WTC11 (cell line): ENCODE measurements around the gene GPX6. TPM values are rescaled to one million over a fixed set of nuclear protein-coding genes. Genes with fewer than 3 reads are reported as not detected.

Source experiments
- ATAC-seq: fragments of 200-7000 bp; cut with Tn5 transposase; 2 replicates; pipeline ENCODE4 v1.10.0; 2021; ENCODE audit warnings: mild to moderate bottlenecking, moderate library complexity
- CTCF ChIA-PET: fragments of 300-600 bp; sonication (Branson Sonifier 250); formaldehyde crosslinking; loops from one replicate; lab custom pipeline; 2021; ENCODE audit warnings: antibody characterized with exemption; lab: Charles Lee
- POLR2A ChIA-PET: fragments of 350-600 bp; sonication (Branson Sonifier 250); formaldehyde crosslinking; loops from one replicate; lab custom pipeline; 2021; ENCODE audit warnings: antibody characterized with exemption; lab: Charles Lee
- DNase-seq: peaks from one replicate; pipeline ENCODE4 v3.0.0; 2021; ENCODE audit warnings: low spot score
- H3K27ac Mint-ChIP-seq: 2 replicates; pipeline ENCODE4 v1.8.0; 2021; ENCODE audit warnings: mixed read lengths
- H3K27me3 Mint-ChIP-seq: 2 replicates; pipeline ENCODE4 v1.8.0; 2021; ENCODE audit warnings: low read depth, mild to moderate bottlenecking, moderate library complexity, mixed read lengths
- H3K36me3 Mint-ChIP-seq: 2 replicates; pipeline ENCODE4 v1.8.0; 2021; ENCODE audit warnings: mixed read lengths
- H3K4me1 Mint-ChIP-seq: 2 replicates; pipeline ENCODE4 v1.8.0; 2022; ENCODE audit warnings: mixed read lengths
- H3K4me3 Mint-ChIP-seq: 2 replicates; pipeline ENCODE4 v1.8.0; 2021; ENCODE audit warnings: mild to moderate bottlenecking, moderate library complexity, mixed read lengths
- H3K9me3 Mint-ChIP-seq: 2 replicates; pipeline ENCODE4 v1.8.0; 2021; ENCODE audit warnings: mixed read lengths
- CREB1 ChIP-seq: sonication (generic); formaldehyde crosslinking; IDR thresholded peaks from 2 replicates; pipeline ENCODE4 v1.8.0; 2023; ENCODE audit warnings: mild to moderate bottlenecking, missing genetic modification reagents
- ELF4 ChIP-seq: sonication (generic); formaldehyde crosslinking; IDR thresholded peaks from 2 replicates; pipeline ENCODE4 v1.8.1; 2022; ENCODE audit warnings: low read depth, mild to moderate bottlenecking, moderate library complexity, missing genetic modification reagents
- MXD4 ChIP-seq: fragments of 250-450 bp; sonication (Bioruptor Pico); IDR thresholded peaks from 2 replicates; pipeline ENCODE4 v1.8.0; 2021; ENCODE audit warnings: mild to moderate bottlenecking, moderate library complexity, borderline replicate concordance
- total RNA-seq: library from RNA; stranded (reverse); gene quantifications from 3 replicates; pipeline ENCODE4 v1.2.3, GENCODE V29; 2021
- TF ChIP-seq, protein P1 (sequence below): sonication (generic); formaldehyde crosslinking; IDR thresholded peaks from 2 replicates; pipeline ENCODE4 v1.8.1; 2022; ENCODE audit warnings: mild to moderate bottlenecking, moderate library complexity, missing genetic modification reagents
- TF ChIP-seq, protein P2 (sequence below): sonication (generic); formaldehyde crosslinking; IDR thresholded peaks from 2 replicates; pipeline ENCODE4 v1.8.0; 2022; ENCODE audit warnings: mild to moderate bottlenecking, missing genetic modification reagents

GPX6 gene
- total RNA-seq, 1 experiment from 2014 or later: not detected

DNA sequence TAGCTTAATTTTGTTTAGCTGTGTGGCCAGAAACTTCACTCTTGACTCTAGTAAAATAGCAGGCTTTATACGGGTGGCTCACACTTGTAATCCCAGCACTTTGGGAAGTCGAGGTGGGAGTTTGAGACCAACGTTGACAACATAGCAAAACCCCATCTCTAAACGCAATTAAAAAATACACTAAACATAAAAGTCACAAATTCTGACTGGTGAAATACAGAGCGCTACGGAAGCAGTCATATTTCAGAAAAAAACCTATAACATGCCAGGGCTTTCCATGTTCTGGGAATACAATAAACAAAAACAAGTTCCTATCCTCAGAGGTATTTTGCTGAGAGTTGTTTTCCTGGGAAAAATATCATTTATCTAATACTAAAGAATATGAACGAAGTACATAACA, 47.5 kb downstream of the GPX6 start (continued):
- TF ChIP-seq ELF4 (CRISPR knock-in tag): no peak

DNA sequence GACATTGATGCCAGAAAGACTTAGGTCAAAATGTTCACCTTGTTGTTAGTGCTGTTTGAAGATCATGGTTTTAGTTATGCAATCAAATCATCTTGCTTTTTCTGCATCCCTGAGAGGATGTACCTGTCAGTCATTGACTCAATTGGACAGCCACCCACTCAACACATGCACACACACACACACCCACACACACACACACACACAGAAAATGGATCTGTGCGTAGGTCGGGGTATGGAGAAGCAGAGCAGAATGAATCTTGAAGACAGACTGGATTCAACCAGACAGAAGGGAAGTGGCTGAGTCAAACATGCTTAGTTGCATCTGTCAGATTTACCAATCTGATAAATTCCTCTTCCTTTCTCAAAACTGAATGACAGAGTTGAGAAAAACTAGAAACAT, 53.2 kb downstream of the GPX6 start:
- Mint-ChIP-seq H3K27me3 (peaks cover 60% of the 10 kb centered on the region), H3K36me3 (no peaks in the 10 kb centered on the region), H3K27ac (no peak overlapping the region), H3K4me3 (no peak overlapping the region), H3K9me3 (peaks cover under 1% of the 10 kb centered on the region), H3K4me1 (no peaks in the 10 kb centered on the region)
- no peak for DNase-seq
- ChIA-PET POLR2A (no interaction called here), CTCF (no interaction called here)
- TF ChIP-seq, protein P1, sequence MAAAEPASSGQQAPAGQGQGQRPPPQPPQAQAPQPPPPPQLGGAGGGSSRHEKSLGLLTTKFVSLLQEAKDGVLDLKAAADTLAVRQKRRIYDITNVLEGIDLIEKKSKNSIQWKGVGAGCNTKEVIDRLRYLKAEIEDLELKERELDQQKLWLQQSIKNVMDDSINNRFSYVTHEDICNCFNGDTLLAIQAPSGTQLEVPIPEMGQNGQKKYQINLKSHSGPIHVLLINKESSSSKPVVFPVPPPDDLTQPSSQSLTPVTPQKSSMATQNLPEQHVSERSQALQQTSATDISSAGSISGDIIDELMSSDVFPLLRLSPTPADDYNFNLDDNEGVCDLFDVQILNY (CRISPR knock-in tag): no peak
- TF ChIP-seq CREB1 (CRISPR knock-in tag): no peak
- no peak for ATAC-seq

DNA sequence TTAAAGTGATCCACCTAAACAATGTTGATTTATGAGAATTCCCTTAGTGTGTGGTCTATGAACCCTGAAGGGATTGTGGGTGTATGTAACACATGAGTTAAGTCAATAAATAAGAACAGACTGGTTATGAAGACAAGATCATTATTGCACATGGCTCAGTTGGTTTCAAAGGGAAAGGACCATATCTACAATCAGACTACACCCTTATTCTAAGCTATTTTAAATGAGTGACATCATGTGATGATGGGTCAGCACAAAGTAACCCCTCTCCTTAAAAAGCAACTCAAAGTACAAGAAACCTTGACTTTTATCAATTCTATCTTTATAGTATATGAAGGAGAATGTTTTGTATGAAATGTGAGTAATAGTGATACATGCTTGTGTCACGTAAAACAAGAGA, 57.0 kb downstream of the GPX6 start:
- Mint-ChIP-seq H3K4me1 (no peaks in the 10 kb centered on the region), H3K27me3 (peaks cover 55% of the 10 kb centered on the region), H3K9me3 (no peaks in the 10 kb centered on the region), H3K36me3 (no peaks in the 10 kb centered on the region), H3K27ac (no peak overlapping the region), H3K4me3 (no peak overlapping the region)
- DNase-seq (no peak), ATAC-seq (no peak)
- TF ChIP-seq, protein P2, sequence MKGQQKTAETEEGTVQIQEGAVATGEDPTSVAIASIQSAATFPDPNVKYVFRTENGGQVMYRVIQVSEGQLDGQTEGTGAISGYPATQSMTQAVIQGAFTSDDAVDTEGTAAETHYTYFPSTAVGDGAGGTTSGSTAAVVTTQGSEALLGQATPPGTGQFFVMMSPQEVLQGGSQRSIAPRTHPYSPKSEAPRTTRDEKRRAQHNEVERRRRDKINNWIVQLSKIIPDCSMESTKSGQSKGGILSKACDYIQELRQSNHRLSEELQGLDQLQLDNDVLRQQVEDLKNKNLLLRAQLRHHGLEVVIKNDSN (CRISPR knock-in tag): no peak
- no peak for TF ChIP-seq MXD4
- CTCF ChIA-PET: no interaction called here
- POLR2A ChIA-PET: no interaction called here

Other genes with a start within 250 kb of the GPX6 start
- gene ZSCAN26, start 248.7 kb downstream of the GPX6 start, total RNA-seq: 5.2 to 7.5 TPM (median 6.6 TPM) in 3 replicates
- 6.8 to 7.5 TPM (median 6.9 TPM) in 3 replicates for gene PGBD1, start 234.2 kb downstream of the GPX6 start, total RNA-seq
- gene ZSCAN31, start 179.6 kb downstream of the GPX6 start, total RNA-seq: 6.6 to 9.1 TPM (median 7.4 TPM) in 3 replicates
- 5.4 to 8.4 TPM (median 6.8 TPM) in 3 replicates for gene ZKSCAN3, start 165.8 kb downstream of the GPX6 start, total RNA-seq
- 7.8 to 8.5 TPM (median 8.3 TPM) in 3 replicates for gene ZSCAN12, start 116.0 kb downstream of the GPX6 start, total RNA-seq
- 8.7 to 9.3 TPM (median 9.0 TPM) in 3 replicates for gene ZSCAN23, start 72.3 kb downstream of the GPX6 start, total RNA-seq
- not detected in 3 replicates for gene GPX5, start 10.1 kb upstream of the GPX6 start, total RNA-seq